Stimulated activated CD8-positive, alpha-beta memory T cell treated with anti-CD3 and anti-CD28 coated beads, Interleukin-7, amount 100 ng/mL, for 4 hours (primary cell): ENCODE results near the gene EBF3.

Source experiments
- DNase-seq, 2 donors: peaks; one replicate each; pipeline ENCODE4 v3.0.0-alpha.2; 2020; ENCODE audit warnings: low read depth in 2 of 2

EBF3 gene

DNA sequence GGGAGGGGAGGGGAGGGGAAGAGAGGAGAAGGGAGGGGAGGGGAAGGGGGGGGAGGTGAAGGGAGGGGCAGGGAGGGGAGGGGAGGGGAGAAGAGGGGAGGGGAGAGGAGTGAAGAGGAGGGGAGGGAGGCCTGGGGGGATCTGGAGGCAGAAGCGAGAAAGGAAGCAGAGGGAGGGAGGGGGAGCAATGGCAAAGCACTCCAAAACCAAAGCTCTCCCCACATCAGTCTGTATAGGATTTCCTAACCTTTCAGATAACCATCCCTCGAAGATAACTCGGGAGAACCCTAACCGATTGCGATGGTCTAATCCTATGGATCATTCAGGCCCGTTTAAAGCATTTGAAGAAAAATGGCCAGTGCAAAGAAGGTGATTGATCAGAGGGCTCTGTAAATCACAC, 19.0 kb downstream of the EBF3 start:
- DNase-seq, result no peak

DNA sequence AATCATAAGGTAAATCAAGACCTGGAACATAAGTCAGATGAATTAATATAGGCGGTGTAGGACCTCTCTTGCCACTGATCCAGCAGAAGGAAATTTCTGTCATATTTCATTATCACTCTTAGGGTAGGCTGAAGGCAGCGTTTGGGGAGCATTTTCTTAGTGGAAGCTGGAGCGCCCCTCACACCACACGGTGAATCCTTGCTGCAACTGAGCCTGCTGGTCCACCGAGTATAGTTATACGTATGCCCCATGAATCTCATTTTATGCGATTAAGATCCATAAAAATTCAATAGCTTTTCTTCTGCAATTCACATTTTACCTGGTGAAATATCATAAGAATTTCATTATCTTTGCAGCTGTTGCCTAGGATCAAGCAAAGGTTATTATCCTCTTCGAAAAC, 19.6 kb downstream of the EBF3 start:
- DNase-seq, result no peak

DNA sequence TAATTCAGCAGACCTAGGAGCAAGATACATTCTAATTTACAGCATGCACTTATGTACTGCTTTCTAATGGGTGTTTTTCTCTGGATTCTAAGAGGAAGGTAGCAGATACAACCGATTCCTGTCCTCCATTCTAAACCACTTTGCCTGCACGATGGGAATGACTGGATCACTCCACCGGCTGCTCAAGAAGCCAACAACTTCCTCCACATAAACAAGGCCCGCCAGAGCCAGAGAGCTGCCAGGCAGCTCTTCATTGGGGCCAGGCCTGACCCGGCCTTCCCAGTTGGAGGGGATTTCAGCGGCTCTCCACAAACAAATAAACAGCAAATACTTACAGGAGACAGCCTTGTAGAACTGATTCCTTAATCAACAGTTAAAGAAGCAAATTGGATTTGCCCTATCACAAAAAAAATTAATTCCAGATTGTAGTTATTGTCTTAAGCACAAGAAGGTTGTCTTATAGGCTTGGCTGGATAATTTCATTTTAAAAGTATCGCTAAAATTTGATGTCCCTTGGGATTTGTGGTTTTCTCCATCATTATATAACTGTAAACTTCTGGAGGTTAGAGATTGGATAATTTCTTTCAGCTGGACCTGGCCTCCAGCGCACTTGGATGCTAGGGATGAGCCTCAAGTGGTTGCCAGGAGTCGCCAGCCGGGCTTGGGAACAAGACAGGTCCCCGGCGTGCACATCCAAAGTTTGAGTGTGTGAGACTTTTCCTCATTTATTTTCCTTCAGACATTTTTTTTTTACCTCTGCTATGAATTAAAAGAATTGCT, 20.9 kb downstream of the EBF3 start:
- no peak for DNase-seq

DNA sequence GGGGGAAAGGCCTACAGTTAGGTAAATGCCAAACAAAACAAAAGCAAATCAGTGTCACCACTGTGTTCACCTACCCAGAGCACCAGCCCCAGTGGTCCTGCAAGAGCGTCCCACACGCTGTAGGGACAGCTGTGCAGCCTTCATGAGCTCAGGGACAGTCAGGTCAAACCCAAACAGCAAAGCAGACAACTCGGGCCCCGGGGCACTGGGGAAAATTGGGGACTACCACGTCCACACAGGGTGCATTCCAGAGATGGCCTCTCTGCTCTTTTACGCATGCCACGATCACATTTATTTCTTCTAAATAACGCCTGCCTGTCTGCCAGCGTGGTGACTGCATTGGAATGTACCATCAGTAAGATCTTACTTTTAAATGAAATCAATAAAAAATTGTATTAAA, 21.7 kb downstream of the EBF3 start:
- no peak for DNase-seq

DNA sequence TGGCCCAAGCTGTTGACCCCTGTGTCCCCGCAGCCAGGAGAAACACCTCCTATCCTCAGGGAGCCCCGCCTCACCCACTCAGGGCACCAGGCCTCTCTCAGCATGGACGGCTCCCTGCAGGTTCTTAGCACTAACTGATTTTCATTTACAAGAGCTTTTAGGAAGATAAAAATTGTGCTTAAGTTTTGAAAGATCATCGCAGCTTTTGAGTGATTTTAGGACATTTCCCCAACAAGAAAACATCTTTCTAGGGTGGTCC, 22.1 kb downstream of the EBF3 start:
- no peak for DNase-seq

DNA sequence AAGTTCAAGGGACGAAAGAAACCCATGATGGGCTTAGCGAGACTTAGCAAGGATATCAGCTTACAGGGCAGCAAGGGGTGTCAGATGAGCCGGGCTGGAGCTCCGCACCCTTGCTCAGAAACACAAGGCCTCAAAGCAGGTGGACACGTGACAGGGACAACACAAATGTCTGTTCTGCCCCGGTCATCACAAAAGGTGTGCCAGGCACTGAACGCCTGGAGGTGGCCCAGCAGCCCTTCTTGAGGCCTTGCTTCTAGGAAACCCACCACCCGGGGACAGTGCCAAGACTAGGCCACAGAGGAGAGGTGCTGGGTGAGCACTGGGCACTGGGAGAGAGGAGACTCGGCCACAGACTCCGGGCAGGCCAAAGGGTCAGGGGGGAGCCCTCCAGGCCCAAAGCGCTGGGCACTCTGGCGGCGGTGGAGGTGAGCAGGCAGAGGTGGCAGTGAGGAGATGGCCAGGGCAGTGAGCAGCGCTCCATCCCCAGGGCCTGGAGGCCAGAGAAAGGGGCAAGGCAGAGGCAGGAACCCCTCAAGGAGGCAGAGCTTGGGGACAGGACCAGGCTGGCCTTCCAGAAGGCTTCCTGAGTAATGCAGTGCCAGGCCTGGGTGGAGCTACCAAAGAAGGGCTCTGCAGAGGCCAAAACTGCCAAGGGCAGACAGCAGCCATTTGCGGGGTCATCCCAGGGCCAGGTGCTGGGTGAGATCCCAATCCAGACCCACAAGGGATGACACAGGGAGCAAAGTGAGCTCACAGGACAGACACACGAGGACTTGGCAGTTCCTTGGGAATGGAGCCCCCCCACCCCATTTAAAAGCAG, 22.7 kb downstream of the EBF3 start:
- DNase-seq, result no peak

DNA sequence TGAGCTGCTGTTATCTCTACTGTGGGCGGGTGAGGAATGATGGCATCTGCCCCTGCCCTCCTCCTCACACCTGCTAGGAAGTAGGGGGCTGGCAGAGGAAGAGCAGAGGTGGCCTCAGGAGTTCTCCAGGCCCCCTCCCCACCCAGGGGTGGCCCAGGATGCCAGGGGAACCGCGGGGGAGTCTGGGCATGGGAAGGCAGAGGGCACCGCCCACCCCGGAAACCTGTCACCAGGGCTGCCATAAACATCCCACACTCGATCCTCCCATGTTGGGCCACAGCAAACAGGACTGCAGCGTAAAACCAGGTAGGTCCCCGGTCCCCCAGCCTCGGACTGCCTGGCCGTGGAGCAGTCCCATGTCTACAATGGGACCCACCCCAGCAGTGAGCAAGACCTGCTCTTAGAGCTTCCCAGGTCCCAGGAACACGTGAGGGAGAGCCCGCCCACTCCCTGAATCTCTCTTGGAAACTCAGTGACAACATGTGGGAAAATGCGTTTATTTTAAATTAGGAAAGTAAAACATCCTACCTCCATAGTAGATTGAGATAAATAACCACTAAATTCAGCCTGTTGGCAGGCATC, 23.4 kb downstream of the EBF3 start:
- DNase-seq, result no peak

DNA sequence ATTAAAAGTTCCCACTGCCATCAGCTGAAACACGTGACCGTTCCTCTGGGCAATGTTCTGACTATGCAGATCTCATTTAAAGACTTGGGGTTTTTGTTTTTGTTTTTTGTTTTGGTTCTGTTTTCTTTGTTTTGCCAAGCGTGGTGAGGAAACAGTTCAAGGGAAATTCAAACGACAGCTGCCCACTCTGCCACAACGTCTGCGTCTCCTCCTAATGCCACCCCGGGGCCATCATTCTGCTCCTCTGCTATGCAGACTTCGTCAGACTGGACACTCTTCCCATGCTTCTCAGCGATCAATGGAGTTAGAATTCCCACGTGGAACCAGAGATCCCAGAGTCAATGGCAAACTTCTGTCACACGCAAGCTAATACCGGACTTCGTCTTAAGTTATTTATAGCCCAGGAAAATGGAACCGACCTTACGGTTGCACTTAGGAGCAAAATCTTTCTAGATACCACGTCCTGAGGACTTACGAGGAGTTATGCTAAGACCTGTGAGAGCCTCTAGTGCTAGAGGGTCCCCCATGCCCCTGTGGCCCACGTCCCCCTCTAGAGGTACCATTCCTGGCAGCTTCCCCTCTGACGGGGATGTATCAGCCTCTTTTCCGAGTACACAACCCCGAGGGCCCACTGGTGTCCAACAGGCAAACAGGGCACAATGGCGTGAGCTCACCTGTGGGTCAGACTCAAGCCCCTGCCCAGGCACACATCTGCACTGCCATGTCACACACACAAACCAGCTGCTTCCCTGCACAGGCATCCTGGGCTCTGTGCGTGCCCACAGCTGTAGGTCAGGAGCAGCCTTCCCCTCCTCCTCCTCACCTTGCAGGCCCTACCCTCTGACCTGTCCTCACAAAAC, 24.4 kb downstream of the EBF3 start:
- DNase-seq, result no peak

DNA sequence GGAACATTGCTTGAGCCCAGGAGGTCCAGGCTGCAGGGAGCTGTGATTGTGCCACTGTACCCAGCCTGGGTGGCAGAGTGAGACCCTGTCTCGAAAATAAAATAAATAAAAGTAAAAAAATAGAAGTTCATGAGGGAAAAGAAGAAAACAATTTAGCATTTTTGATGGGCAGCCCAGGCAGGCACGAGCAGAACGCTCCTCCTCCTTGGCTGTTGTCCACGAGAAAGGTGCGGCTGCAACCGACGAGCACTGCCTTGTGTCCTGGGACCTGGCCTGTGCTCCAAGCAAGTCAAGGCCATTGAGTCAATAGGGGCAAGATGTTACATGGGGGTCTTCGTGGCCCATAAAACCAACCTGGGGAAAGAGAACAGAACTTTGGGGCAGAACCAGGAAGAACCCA, 25.6 kb downstream of the EBF3 start:
- no peak for DNase-seq

DNA sequence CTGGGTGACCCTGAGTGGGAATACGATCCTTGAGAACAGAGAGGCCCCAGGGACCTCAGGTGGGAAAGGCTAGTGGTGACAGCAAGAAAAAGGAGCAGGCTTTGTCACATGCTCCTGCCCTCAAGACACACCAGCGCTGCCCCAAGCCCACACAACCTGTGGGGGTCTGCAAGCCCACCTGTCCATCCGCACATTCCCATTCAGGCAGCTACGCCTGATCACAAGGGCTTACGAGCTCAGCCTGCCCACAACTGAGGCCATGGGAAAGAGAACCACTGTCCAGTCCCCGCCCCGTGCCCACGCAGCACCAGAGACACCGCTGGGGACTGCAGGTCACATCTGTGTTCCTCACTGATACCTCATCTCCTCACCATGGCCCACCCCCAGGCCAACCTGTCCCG, 26.7 kb downstream of the EBF3 start:
- DNase-seq, result no peak

DNA sequence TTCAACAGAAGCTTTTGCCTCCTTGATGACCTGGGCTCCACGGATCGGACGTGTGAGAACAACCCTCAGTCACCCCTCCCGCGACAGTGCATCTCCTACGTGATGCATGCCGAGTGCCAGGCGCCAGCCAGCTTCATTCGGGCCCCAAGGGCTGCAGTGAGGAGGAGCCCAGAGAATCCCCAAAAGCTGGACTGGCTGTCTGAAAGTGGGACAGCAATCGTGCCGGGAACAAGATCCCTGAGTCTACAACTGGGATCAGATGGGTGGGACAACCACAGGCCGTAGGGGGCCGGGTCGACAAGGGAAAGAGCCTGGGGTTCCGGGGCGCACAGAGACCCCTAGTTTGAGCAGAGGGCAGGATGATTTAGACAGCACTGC, 27.2 kb downstream of the EBF3 start:
- DNase-seq, result no peak

DNA sequence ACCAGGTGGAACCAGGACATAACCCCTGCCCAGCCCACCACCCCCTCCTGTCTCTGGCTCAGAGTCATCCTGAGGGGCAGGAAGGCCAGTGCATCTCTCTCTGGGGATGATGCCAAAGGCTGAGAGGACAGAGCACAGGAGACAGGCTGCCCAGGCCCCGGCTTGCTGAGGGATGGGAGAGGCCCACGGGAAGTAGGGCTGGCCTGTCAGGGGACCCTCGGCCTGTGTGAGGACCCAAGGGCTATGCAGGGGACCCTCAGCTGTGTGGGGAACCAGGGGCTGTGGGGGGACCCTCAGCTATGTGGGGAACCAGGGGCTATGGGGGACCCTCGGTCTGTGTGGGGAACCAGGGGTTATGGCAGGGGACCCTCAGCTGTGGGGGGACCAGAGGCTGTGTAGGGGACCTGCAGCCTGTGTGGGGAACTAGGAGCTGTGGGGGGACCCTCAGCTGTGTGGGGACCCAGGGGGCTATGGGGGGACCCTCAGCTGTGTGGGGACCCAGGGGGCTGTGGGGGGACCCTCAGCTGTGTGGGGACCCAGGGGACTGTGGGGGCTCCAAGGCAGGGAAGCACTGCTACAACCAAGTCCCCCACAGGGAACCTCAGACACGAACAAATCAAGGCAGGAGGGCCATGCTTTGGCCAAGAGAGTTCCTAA, 27.7 kb downstream of the EBF3 start:
- no peak for DNase-seq

DNA sequence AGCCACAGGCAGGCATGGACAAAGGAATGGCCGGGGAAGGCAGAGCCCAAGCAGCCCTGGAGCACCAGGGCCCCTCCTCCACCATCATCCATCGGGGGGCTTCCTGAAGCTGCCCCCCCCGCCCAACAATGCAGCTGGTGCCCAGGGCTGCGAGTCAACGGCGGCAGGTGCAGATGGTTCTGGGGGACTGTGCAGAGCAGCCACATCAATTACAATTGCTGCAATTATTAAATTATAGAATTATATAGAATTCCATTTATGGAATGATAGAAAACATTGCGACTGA, 28.3 kb downstream of the EBF3 start:
- no peak for DNase-seq

DNA sequence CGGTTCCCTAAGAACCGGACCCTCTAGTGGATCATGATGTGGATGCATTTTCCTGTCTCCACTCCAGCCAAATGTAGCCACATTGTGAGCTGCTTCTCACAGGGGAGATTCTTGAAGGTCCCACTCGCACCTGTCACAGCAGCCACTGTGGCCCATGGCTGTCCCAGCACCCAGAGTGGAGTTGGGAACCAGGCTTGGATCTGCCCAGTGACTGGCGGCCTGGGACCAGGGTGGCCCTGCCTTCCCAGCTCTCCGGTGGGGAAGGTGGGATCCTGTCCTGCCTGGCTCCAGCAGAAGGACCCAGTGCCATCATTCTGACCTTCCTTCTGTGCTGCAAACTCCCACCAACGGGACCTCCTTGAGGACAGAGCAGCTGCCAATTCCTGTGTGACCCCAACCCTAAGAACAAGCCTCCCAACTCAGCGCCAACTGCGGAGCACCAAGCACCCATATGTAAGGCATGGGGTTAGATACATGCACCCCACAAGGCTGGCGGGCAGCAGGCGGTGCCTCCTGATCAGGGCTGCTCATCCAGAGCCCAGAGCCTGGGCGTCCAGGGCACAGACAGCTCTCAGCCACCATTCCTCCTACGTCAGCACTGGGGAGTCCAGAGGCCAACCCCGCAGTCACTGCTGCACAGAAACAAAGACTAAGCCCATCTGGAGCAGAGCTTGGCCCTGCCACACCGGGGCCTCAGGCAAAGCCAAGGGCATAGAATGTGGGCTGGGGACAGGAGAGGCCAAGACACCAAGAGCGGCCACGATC, 28.8 kb downstream of the EBF3 start:
- DNase-seq, result no peak

DNA sequence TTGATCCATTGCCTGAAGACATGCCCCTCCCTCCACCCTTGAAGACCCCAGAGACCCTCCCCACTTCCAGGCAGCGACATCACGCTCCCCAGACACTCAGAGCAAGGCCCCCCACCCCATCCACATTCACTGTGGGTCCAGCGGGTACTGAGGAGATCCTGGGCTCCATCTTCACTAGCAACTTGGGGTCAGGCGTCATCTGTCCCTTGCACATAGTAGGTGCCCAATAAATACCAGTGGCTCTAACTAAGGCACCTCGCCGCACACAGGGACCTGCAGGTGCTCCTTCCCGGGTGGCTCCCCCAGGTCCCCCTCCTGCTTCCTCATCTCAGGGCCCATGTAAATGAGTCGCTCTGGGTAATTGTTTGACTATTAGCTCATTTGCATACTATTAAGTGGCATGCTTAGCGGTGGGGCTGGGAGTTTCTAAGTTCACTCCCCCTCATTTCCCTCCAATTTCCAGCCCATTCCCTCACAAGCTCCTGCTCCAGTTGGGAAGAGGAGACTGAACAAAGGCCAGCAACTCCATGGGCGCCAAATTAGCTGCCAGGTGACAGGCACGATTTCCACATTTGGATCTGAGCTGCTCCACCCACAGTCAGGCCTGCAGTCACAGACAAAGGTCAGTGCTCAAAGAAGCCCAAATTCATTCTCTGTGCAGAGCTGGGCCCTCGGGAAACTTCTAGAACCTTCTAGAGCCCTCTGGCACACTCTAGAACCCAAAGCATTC, 29.7 kb downstream of the EBF3 start:
- no peak for DNase-seq

DNA sequence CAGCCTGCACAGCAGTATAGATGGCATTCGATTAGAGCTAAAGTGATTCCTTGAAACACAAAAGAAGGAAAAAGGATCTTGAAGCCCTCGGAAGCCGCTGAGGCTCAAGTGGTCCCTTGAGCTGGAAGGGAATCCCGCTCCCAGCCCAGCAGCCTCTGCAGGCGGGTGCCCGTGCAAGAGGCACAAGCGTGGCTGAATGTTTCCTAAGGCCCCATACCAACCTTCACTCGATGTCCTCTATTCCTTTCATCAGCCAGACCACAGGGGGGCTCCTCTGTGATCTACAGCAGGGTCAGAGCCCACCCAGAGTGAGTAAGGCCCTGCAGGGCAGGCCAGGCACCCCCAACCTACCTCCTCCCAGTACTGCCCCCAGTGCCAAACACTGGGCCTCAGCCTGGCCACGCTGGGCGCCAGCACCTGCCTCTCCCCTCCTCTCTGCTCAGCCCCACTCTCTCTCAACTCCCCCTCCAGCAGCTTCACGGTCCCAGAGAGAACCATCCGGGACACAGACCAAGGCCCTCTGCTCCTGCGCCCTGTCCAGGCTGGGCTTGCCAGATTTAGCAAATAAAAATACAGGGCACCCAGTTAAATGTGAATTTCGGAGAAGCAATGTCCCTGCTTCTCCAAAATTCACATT, 30.5 kb downstream of the EBF3 start:
- no peak for DNase-seq

DNA sequence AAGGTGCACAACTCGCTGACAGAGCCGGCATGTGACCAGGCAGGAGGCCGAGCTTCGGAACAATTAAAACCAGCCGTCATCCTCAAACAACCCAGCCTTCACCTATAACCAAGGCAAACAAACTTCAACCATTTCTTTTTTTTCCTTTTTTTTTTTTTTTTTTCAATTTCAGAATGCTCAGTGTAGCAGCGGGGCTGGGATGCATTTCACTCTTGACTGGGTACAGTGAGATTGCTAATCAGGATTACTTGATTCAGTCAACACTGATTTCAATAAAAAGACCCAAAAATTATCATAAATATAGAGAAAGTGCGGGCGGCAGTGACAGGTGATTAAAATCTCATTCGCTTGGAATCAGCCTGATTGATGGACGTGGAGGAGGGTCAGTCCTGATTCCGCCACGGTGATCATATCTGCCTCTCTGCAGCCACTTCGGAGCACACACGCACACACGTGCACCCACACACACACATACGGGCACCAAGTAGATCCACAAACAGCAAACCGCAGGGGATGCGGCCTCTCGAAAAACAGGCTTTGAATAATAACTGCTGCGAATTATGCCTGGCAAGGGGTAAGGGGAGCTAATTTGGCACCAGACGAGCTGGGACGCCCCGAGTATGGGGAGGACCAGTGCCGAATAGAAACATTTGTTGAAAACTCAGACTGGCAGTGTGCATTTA, 31.2 kb downstream of the EBF3 start:
- DNase-seq, result no peak

DNA sequence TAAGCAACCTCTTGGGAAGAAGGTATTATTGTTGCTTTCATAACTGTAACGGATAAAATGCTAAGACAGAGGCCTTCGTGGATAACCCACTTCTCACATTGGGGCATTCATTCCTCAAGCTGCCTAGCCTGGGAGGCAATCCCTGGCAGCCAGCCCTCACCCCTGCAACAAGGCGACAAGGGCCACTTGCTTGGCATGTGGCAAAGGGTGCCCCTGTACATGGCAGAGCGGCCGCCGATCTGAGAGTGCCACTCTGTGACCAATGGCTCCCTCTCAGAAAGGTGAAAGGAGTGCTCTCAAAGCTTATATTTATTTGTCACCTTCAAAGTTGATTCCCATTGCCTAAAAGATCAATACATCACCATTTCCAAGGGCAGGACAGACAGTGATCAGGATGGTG, 31.9 kb downstream of the EBF3 start:
- no peak for DNase-seq
